Ovary (tissue), 3 donors: ENCODE results near the gene TRPM3.

Experiments
- CTCF ChIP-seq, 3 donors: fragments of 450-650 bp in 2 of 3; fragments of 200-600 bp in 1 of 3; IDR thresholded peaks; one replicate each; pipeline versions ENCODE4 v1.5.1 to v1.8.0; 2016 to 2022; ENCODE audit warnings: antibody characterized with exemption in 3 of 3, mild to moderate bottlenecking in 1 of 3
- POLR2A ChIP-seq: fragments of 450-650 bp; IDR thresholded peaks from one replicate; pipeline ENCODE4 v1.6.1; 2017; ENCODE audit warnings: antibody characterized with exemption, mild to moderate bottlenecking, moderate library complexity
- donor health status: DM: no; HTN: no; CAD: no.

GRCh38 chr9:70539526-70539925 lies 581.9 kb downstream of the TRPM3 start:
- TF ChIP-seq CTCF (IDR thresholded peaks at IDR 0.05) (no peak), POLR2A (no peak)
